ENCODE results near the gene SHMT1. TPM values are rescaled to one million over a fixed set of nuclear protein-coding genes. Genes with fewer than 3 reads are reported as not detected.
"Not testable (repeated sequence)": the region's sequence is repeated elsewhere in the genome, so short reads cannot be mapped to it uniquely, and the experiment has no call there.

The SHMT1 gene
- total RNA-seq, 4 donors from 2014 or later: 16.3 to 30.3 (median 21.1) TPM

GRCh38 chr17:18356624-18357023 lies 6.7 kb downstream of the SHMT1 start:
- peak overlapping the region in 3 of 4 donors; percentile 53 to 61 (median 54) for H3K27ac ChIP-seq
- no peak overlapping the region for H3K4me3 ChIP-seq
- H3K27me3 ChIP-seq: no peaks in the 10 kb centered on the region
- TF ChIP-seq, protein P1, sequence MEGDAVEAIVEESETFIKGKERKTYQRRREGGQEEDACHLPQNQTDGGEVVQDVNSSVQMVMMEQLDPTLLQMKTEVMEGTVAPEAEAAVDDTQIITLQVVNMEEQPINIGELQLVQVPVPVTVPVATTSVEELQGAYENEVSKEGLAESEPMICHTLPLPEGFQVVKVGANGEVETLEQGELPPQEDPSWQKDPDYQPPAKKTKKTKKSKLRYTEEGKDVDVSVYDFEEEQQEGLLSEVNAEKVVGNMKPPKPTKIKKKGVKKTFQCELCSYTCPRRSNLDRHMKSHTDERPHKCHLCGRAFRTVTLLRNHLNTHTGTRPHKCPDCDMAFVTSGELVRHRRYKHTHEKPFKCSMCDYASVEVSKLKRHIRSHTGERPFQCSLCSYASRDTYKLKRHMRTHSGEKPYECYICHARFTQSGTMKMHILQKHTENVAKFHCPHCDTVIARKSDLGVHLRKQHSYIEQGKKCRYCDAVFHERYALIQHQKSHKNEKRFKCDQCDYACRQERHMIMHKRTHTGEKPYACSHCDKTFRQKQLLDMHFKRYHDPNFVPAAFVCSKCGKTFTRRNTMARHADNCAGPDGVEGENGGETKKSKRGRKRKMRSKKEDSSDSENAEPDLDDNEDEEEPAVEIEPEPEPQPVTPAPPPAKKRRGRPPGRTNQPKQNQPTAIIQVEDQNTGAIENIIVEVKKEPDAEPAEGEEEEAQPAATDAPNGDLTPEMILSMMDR (IDR thresholded peaks at IDR 0.05): no peak
- TF ChIP-seq EP300 (IDR thresholded peaks at IDR 0.05) (no peak), POLR2AphosphoS5 (IDR thresholded peaks at IDR 0.05) (no peak), POLR2A (IDR thresholded peaks at IDR 0.05) (no peak)
- peaks cover 0 to 16% (median 0%) of the 10 kb centered on the region in 3 donors for H3K4me1 ChIP-seq
- ATAC-seq: peak; percentile 86
- no peaks in the 10 kb centered on the region for H3K9me3 ChIP-seq
- 78 to 87% methylated on average over 5 to 7 of the region's 10 CpGs for WGBS, 2 donors (ENCODE audit: low coverage in 1 of 2)
- peaks cover 0 to 73% of the 10 kb centered on the region in 2 donors for H3K36me3 ChIP-seq

- Histone ChIP-seq H3K27ac (no peak overlapping the region), H3K9me3 (no peaks in the 10 kb centered on the region), H3K4me3 (no peak overlapping the region), H3K4me1 (peaks cover 0 to 12% (median 0%) of the 10 kb centered on the region in 3 donors), H3K27me3 (no peaks in the 10 kb centered on the region), H3K36me3 (peaks cover 0 to 81% of the 10 kb centered on the region in 2 donors)
- no peak for ATAC-seq
- 84 to 85% methylated on average over 5 to 6 of the region's 6 CpGs for WGBS, 2 donors (ENCODE audit: low coverage in 1 of 2)
- TF ChIP-seq POLR2A (IDR thresholded peaks at IDR 0.05) (no peak), POLR2AphosphoS5 (IDR thresholded peaks at IDR 0.05) (no peak), EP300 (IDR thresholded peaks at IDR 0.05) (no peak)
- TF ChIP-seq, protein P1 (IDR thresholded peaks at IDR 0.05): no peak
Observed at GRCh38 chr17:18353541-18353940, 9.8 kb downstream of the SHMT1 start.

DNA sequence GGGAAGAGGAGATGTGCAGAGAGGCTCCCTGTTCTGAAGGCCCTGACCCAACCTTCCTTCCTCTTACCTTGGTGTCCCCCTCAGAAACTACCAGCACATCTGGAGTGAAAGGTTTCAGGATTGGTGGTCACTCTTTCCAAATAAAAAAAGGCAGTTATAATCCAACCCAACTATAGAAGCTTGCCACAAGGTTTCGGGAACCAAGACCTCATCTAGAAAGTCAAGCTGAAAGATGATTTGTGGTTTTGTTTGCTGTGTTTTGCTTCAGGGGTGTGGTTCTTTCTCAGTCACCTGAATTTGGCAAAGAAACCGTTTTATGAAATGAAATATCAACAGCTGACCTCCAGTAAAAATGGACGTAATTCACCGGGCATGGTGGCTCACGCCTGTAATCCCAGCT lies 19.3 kb downstream of the SHMT1 start:
- Histone ChIP-seq H3K27me3 (no peaks in the 10 kb centered on the region), H3K4me1 (no peaks in the 10 kb centered on the region), H3K36me3 (peaks cover 0 to 100% of the 10 kb centered on the region in 2 donors), H3K4me3 (no peak overlapping the region), H3K9me3 (no peaks in the 10 kb centered on the region), H3K27ac (no peak overlapping the region)
- no peak for TF ChIP-seq POLR2A (IDR thresholded peaks at IDR 0.05)
- TF ChIP-seq, protein P1 (IDR thresholded peaks at IDR 0.05): no peak
- TF ChIP-seq POLR2AphosphoS5 (IDR thresholded peaks at IDR 0.05): no peak
- ATAC-seq: no peak
- 84 to 92% methylated on average over 4 to 5 of the region's 5 CpGs for WGBS, 2 donors (ENCODE audit: low coverage in 1 of 2)

GRCh38 chr17:18339933-18340332 lies 23.4 kb downstream of the SHMT1 start:
- peaks cover 0 to 95% of the 10 kb centered on the region in 2 donors for H3K36me3 ChIP-seq

GRCh38 chr17:18338158-18338557 lies 25.2 kb downstream of the SHMT1 start:
- not testable (repeated sequence) for H3K27ac ChIP-seq, H3K27me3 ChIP-seq, H3K9me3 ChIP-seq, ATAC-seq, H3K4me3 ChIP-seq, H3K4me1 ChIP-seq
- no CpG with 5 or more reads among the region's 25 CpGs for WGBS, 2 donors (ENCODE audit: low coverage in 1 of 2)
- H3K36me3 ChIP-seq: peaks cover 0 to 95% of the 10 kb centered on the region in 2 donors

More at GRCh38 chr17:18339933-18340332, 23.4 kb downstream of the SHMT1 start:
- WGBS, 2 donors (ENCODE audit: low coverage in 1 of 2): no CpG with 5 or more reads among the region's 13 CpGs
- H3K27ac ChIP-seq: no peak overlapping the region
- TF ChIP-seq POLR2A (IDR thresholded peaks at IDR 0.05): no peak
- TF ChIP-seq, protein P1 (IDR thresholded peaks at IDR 0.05): no peak
- no peak for TF ChIP-seq EP300 (IDR thresholded peaks at IDR 0.05)
- no peak for TF ChIP-seq POLR2AphosphoS5 (IDR thresholded peaks at IDR 0.05)
- H3K27me3 ChIP-seq: no peaks in the 10 kb centered on the region
- no peaks in the 10 kb centered on the region for H3K4me1 ChIP-seq
- no peaks in the 10 kb centered on the region for H3K9me3 ChIP-seq
- no peak for ATAC-seq
- no peak overlapping the region for H3K4me3 ChIP-seq

All from gastroesophageal sphincter (tissue), 4 donors.